K562 (cell line): ENCODE measurements around the gene TTN. TPM values are rescaled to one million over a fixed set of nuclear protein-coding genes. Genes with fewer than 3 reads are reported as not detected.

Experiments used
- ATAC-seq: fragments of 200-7000 bp; cut with Tn5 transposase; 3 replicates; pipeline ENCODE4 v1.9.1; 2020; ENCODE audit warnings: moderate library complexity
- BruUV-seq: library from RNA; stranded (reverse); fragments of 400-500 nt; replicated peaks from 2 replicates; lab custom pipeline; 2021; lab: Mats Ljungman, UMichigan
- CTCF ChIA-PET: fragments of 300-600 bp; formaldehyde crosslinking; extraction: SDS; loops from one replicate; lab custom pipeline; 2021; ENCODE audit warnings: low intra/inter-chr PET ratio; lab: Yijun Ruan, JAX
- POLR2A ChIA-PET: fragments of 300-600, 350-650 bp; sonication (Branson Sonifier 250); formaldehyde crosslinking; extraction: SDS; loops from one replicate; lab custom pipeline; 2021; ENCODE audit warnings: antibody characterized with exemption, inconsistent platforms; lab: Yijun Ruan, JAX
- DNase-seq, 4 experiments: peaks; one replicate each; pipeline versions ENCODE4 v3.0.0 to v3.0.0-alpha.2; 2011 to 2018; ENCODE audit warnings: low spot score in 3 of 4, mixed read lengths in 3 of 4; ENCODE audit errors: extremely low read depth in 1 of 4
- FAIRE-seq: peaks from 2 replicates; lab custom pipeline; 2011; peaks lifted over from hg19 to GRCh38; lab: Jason Lieb, UNC
- H2AFZ ChIP-seq: 2 replicates; pipeline ENCODE4 v1.6.0; 2011; ENCODE audit warnings: low read depth, low read length, control low read depth, inconsistent platforms
- H3K27ac ChIP-seq: fragments of 200-600 bp; 3 replicates; pipeline ENCODE4 v1.8.0; 2011; ENCODE audit warnings: low read depth, mild to moderate bottlenecking, control low read depth, inconsistent platforms, low read length, moderate library complexity, mixed read lengths; ENCODE audit errors: extremely low read depth
- H3K27me3 ChIP-seq, 2 experiments: fragments of 300-600 bp in 1 of 2; 2 replicates in 1 of 2; 3 replicates in 1 of 2; pipeline versions ENCODE4 v1.6.0 to v1.8.0; 2011; ENCODE audit warnings: inconsistent platforms in 2 of 2, low read length in 2 of 2, mild to moderate bottlenecking in 1 of 2, mixed read lengths in 1 of 2, moderate library complexity in 1 of 2; ENCODE audit not compliant: control insufficient read depth in 2 of 2, insufficient read depth in 2 of 2
- H3K36me3 ChIP-seq: fragments of 300-600 bp; 3 replicates; pipeline ENCODE4 v1.8.0; 2011; ENCODE audit warnings: mild to moderate bottlenecking, low read length, inconsistent platforms; ENCODE audit not compliant: control insufficient read depth, insufficient read depth
- H3K4me1 ChIP-seq, 2 experiments: fragments of 200-600 bp in 1 of 2; replicated peaks in 1 of 2; 2 replicates in 1 of 2; 3 replicates in 1 of 2; pipeline versions ENCODE4 v1.5.1 to v1.8.0; 2011; ENCODE audit warnings: inconsistent platforms in 2 of 2, low read length in 2 of 2, mild to moderate bottlenecking in 1 of 2, mixed read lengths in 1 of 2, moderate library complexity in 1 of 2; ENCODE audit not compliant: control insufficient read depth in 2 of 2, insufficient read depth in 2 of 2
- H3K4me2 ChIP-seq: 2 replicates; pipeline ENCODE4 v1.6.1; 2011; ENCODE audit warnings: low read length, control low read depth, inconsistent platforms, mixed read lengths; ENCODE audit not compliant: insufficient read depth
- H3K4me3 ChIP-seq: fragments of 200-600 bp; sonication (generic), shearing (Covaris generic); 2 replicates; pipeline ENCODE4 v1.5.1; 2016; ENCODE audit warnings: control low read depth, inconsistent platforms
- H3K79me2 ChIP-seq: fragments of 200-600 bp; 3 replicates; pipeline ENCODE4 v1.8.0; 2011; ENCODE audit warnings: low read length, inconsistent platforms; ENCODE audit not compliant: control insufficient read depth, insufficient read depth
- H3K9ac ChIP-seq, 2 experiments: 2 replicates each; pipeline versions ENCODE4 v1.6.0 to v1.6.1; 2011; ENCODE audit warnings: low read depth in 2 of 2, low read length in 2 of 2, control low read depth in 1 of 2, inconsistent platforms in 1 of 2, mild to moderate bottlenecking in 1 of 2, mixed read lengths in 1 of 2; ENCODE audit not compliant: insufficient read depth in 1 of 2
- H3K9me1 ChIP-seq: one replicate; pipeline ENCODE4 v1.6.0; 2011; ENCODE audit warnings: inconsistent platforms, mild to moderate bottlenecking, low read length, moderate library complexity; ENCODE audit not compliant: control insufficient read depth, insufficient read depth
- H3K9me3 ChIP-seq: replicated peaks from 2 replicates; pipeline ENCODE4 v1.5.1; 2011; ENCODE audit warnings: low read depth, low read length, inconsistent platforms; ENCODE audit not compliant: control insufficient read depth, insufficient read depth
- H4K20me1 ChIP-seq: replicated peaks from 2 replicates; pipeline ENCODE4 v1.6.1; 2011; ENCODE audit warnings: low read length, inconsistent platforms, mixed read lengths; ENCODE audit not compliant: control insufficient read depth, insufficient read depth
- MEF2D ChIP-seq: conservative IDR thresholded peaks from 2 replicates; pipeline ENCODE4 v1.6.1; 2016; ENCODE audit warnings: low read depth, missing genetic modification characterization, missing compliant biosample characterization
- ZNF143 ChIP-seq: sonication (generic); formaldehyde crosslinking; IDR thresholded peaks from 2 replicates; pipeline ENCODE4 v1.9.0; 2022; ENCODE audit warnings: mild to moderate bottlenecking, missing genetic modification reagents
- WGBS: fragments of 100-300 bp; shearing (Covaris generic); methylation state at CpG from one replicate; pipeline ENCODE4 v1.1.6; 2016; ENCODE audit warnings: low coverage, mixed read lengths; ENCODE audit not compliant: insufficient coverage; ENCODE audit errors: missing lambda C conversion rate; 5-methylcytosine and 5-hydroxymethylcytosine counted together
- in situ Hi-C: fragments of 300-500 bp; cut with MboI; formaldehyde crosslinking; loops from 4 replicates; pipeline ENCODE4 v1.15.0; 2018; ENCODE audit warnings: inconsistent platforms, mixed read lengths
- intact Hi-C: fragments of 100-400 bp; cut with micrococcal nuclease; formaldehyde crosslinking; loops from 2 replicates; pipeline ENCODE4 v1.14.2; 2022
- polyA plus RNA-seq, 8 experiments: library from polyadenylated mRNA; depleted of rRNA in 4 of 8; stranded (reverse) in 5 of 8; unstranded in 3 of 8; fragments of >200 nt; fragmentation: Nextera tagmentation in 2 of 8; fragmentation: Illumina TruSeq in 1 of 8; extraction: Ambion mirVana in 2 of 8; extraction: Trizol in 1 of 8; gene quantifications; 2 replicates each; pipeline versions ENCODE4 v1.2.1 to v1.2.3, GENCODE V29; 2011 to 2014; ENCODE audit warnings: inconsistent platforms in 1 of 8, missing spikeins in 1 of 8
- total RNA-seq, 7 experiments: library from RNA; depleted of rRNA in 6 of 7; stranded (reverse); fragments of >200 nt in 6 of 7; fragmentation: Illumina TruSeq in 2 of 7; extraction: Trizol in 2 of 7; gene quantifications; 2 replicates each; pipeline versions ENCODE4 v1.2.1 to v1.2.3, GENCODE V29; 2011 to 2021; ENCODE audit warnings: low replicate concordance in 1 of 7
- TF ChIP-seq, protein P1 (sequence below): fragments of 200-800 bp; sonication (Bioruptor generic); IDR thresholded peaks from 2 replicates; pipeline ENCODE4 v1.6.1; 2016; ENCODE audit warnings: missing genetic modification characterization, missing compliant biosample characterization

TTN gene
- total and polyA plus RNA-seq, 9 of the 15 experiments (the other 6 are each of a cell fraction or from before 2014, with no cell fraction given) = under 0.01 to 0.20 (median 0.04) TPM; not detected in 1

DNA sequence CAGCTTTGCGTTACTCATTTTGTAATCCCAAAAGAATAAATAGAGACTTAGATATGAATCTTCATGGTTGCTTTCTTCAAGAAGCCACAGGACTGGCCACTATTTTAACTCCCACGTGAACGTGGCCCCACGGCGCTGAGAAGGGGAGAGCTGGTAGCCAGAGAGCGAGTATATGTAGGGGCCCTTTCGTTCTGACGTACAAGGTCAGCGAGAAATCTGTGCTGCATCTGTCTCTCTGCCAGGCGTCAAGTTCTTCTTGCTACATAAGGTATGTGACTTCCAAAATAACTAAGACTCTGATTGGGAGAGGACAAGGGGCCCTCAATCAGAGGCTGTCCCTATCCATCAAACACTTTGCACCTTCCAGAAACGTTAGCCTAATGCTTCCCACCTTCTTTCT is 177.8 kb downstream of the TTN start (continued):
- TF ChIP-seq, protein P1, sequence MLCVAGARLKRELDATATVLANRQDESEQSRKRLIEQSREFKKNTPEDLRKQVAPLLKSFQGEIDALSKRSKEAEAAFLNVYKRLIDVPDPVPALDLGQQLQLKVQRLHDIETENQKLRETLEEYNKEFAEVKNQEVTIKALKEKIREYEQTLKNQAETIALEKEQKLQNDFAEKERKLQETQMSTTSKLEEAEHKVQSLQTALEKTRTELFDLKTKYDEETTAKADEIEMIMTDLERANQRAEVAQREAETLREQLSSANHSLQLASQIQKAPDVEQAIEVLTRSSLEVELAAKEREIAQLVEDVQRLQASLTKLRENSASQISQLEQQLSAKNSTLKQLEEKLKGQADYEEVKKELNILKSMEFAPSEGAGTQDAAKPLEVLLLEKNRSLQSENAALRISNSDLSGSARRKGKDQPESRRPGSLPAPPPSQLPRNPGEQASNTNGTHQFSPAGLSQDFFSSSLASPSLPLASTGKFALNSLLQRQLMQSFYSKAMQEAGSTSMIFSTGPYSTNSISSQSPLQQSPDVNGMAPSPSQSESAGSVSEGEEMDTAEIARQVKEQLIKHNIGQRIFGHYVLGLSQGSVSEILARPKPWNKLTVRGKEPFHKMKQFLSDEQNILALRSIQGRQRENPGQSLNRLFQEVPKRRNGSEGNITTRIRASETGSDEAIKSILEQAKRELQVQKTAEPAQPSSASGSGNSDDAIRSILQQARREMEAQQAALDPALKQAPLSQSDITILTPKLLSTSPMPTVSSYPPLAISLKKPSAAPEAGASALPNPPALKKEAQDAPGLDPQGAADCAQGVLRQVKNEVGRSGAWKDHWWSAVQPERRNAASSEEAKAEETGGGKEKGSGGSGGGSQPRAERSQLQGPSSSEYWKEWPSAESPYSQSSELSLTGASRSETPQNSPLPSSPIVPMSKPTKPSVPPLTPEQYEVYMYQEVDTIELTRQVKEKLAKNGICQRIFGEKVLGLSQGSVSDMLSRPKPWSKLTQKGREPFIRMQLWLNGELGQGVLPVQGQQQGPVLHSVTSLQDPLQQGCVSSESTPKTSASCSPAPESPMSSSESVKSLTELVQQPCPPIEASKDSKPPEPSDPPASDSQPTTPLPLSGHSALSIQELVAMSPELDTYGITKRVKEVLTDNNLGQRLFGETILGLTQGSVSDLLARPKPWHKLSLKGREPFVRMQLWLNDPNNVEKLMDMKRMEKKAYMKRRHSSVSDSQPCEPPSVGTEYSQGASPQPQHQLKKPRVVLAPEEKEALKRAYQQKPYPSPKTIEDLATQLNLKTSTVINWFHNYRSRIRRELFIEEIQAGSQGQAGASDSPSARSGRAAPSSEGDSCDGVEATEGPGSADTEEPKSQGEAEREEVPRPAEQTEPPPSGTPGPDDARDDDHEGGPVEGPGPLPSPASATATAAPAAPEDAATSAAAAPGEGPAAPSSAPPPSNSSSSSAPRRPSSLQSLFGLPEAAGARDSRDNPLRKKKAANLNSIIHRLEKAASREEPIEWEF (CRISPR knock-in tag) = no peak

DNA sequence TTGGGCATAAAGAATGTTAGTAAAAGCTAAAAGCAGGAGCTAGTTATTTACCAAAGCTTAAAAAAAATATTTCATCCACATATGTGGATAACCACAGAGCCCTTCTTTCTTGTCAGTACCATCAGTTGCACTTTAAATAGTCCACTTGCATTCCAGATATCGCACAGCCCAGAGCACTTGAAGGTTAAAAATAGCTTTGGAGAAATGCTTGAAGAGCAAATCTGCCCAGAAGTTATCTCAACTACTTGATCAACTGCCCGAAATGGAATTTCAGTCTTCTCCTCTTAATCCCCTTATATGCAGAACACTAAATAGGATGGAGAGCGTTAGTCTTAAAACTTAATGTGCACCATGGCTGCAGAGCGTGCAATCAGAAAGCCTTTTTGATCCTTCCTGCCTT is 178.6 kb downstream of the TTN start:
- no peaks in the 10 kb centered on the region for H4K20me1 ChIP-seq
- H3K27ac ChIP-seq = no peak overlapping the region
- no peak overlapping the region for H3K4me3 ChIP-seq
- no peaks in the 10 kb centered on the region for H3K79me2 ChIP-seq
- intact Hi-C loops = no loop called here
- no peak overlapping the region for H3K4me2 ChIP-seq
- WGBS = 8% methylated on average over 4 of the region's 4 CpGs
- CTCF ChIA-PET = no interaction called here
- TF ChIP-seq ZNF143 (CRISPR knock-in tag) (no peak), MEF2D (tag) (peak; percentile 85; the same call in 1 of the 2 replicates)
- no peaks in the 10 kb centered on the region for H3K4me1 ChIP-seq
- no peak for ATAC-seq
- H3K9ac ChIP-seq = no peak overlapping the region
- H3K9me3 ChIP-seq = no peaks in the 10 kb centered on the region
- in situ Hi-C loops = no loop called here
- DNase-seq = no peak
- H2AFZ ChIP-seq = no peak overlapping the region
- no peaks in the 10 kb centered on the region for H3K9me1 ChIP-seq
- H3K36me3 ChIP-seq = no peaks in the 10 kb centered on the region
- BruUV-seq = no TSS peak
- peaks cover 3 to 10% of the 10 kb centered on the region in 2 experiments; a peak in 3 of 5 replicates for H3K27me3 ChIP-seq
- no peak for FAIRE-seq
- POLR2A ChIA-PET = no interaction called here
